K562 (cell line): Measurements from ENCODE around the gene PKLR. TPM values are rescaled to one million over a fixed set of nuclear protein-coding genes. Genes with fewer than 3 reads are reported as not detected.

Experiments
- ATAC-seq: fragments of 200-7000 bp; cut with Tn5 transposase; 3 replicates; pipeline ENCODE4 v1.9.1; 2020; ENCODE audit warnings: moderate library complexity
- BruUV-seq: library from RNA; stranded (reverse); fragments of 400-500 nt; replicated peaks from 2 replicates; lab custom pipeline; 2021; lab: Mats Ljungman, UMichigan
- CTCF ChIA-PET: fragments of 300-600 bp; formaldehyde crosslinking; extraction: SDS; loops from one replicate; lab custom pipeline; 2021; ENCODE audit warnings: low intra/inter-chr PET ratio; lab: Yijun Ruan, JAX
- POLR2A ChIA-PET: fragments of 300-600, 350-650 bp; sonication (Branson Sonifier 250); formaldehyde crosslinking; extraction: SDS; loops from one replicate; lab custom pipeline; 2021; ENCODE audit warnings: antibody characterized with exemption, inconsistent platforms; lab: Yijun Ruan, JAX
- DNase-seq, 4 experiments: peaks; one replicate each; pipeline versions ENCODE4 v3.0.0 to v3.0.0-alpha.2; 2011 to 2018; ENCODE audit warnings: low spot score in 3 of 4, mixed read lengths in 3 of 4; ENCODE audit errors: extremely low read depth in 1 of 4
- FAIRE-seq: peaks from 2 replicates; lab custom pipeline; 2011; peaks lifted over from hg19 to GRCh38; lab: Jason Lieb, UNC
- H2AFZ ChIP-seq: 2 replicates; pipeline ENCODE4 v1.6.0; 2011; ENCODE audit warnings: low read depth, low read length, control low read depth, inconsistent platforms
- H3K27ac ChIP-seq: fragments of 200-600 bp; 3 replicates; pipeline ENCODE4 v1.8.0; 2011; ENCODE audit warnings: low read depth, mild to moderate bottlenecking, control low read depth, inconsistent platforms, low read length, moderate library complexity, mixed read lengths; ENCODE audit errors: extremely low read depth
- H3K27me3 ChIP-seq, 2 experiments: fragments of 300-600 bp in 1 of 2; 2 replicates in 1 of 2; 3 replicates in 1 of 2; pipeline versions ENCODE4 v1.6.0 to v1.8.0; 2011; ENCODE audit warnings: inconsistent platforms in 2 of 2, low read length in 2 of 2, mild to moderate bottlenecking in 1 of 2, mixed read lengths in 1 of 2, moderate library complexity in 1 of 2; ENCODE audit not compliant: control insufficient read depth in 2 of 2, insufficient read depth in 2 of 2
- H3K36me3 ChIP-seq: fragments of 300-600 bp; 3 replicates; pipeline ENCODE4 v1.8.0; 2011; ENCODE audit warnings: mild to moderate bottlenecking, low read length, inconsistent platforms; ENCODE audit not compliant: control insufficient read depth, insufficient read depth
- H3K4me1 ChIP-seq, 2 experiments: fragments of 200-600 bp in 1 of 2; replicated peaks in 1 of 2; 2 replicates in 1 of 2; 3 replicates in 1 of 2; pipeline versions ENCODE4 v1.5.1 to v1.8.0; 2011; ENCODE audit warnings: inconsistent platforms in 2 of 2, low read length in 2 of 2, mild to moderate bottlenecking in 1 of 2, mixed read lengths in 1 of 2, moderate library complexity in 1 of 2; ENCODE audit not compliant: control insufficient read depth in 2 of 2, insufficient read depth in 2 of 2
- H3K4me2 ChIP-seq: 2 replicates; pipeline ENCODE4 v1.6.1; 2011; ENCODE audit warnings: low read length, control low read depth, inconsistent platforms, mixed read lengths; ENCODE audit not compliant: insufficient read depth
- H3K4me3 ChIP-seq: fragments of 200-600 bp; sonication (generic), shearing (Covaris generic); 2 replicates; pipeline ENCODE4 v1.5.1; 2016; ENCODE audit warnings: control low read depth, inconsistent platforms
- H3K79me2 ChIP-seq: fragments of 200-600 bp; 3 replicates; pipeline ENCODE4 v1.8.0; 2011; ENCODE audit warnings: low read length, inconsistent platforms; ENCODE audit not compliant: control insufficient read depth, insufficient read depth
- H3K9ac ChIP-seq, 2 experiments: 2 replicates each; pipeline versions ENCODE4 v1.6.0 to v1.6.1; 2011; ENCODE audit warnings: low read depth in 2 of 2, low read length in 2 of 2, control low read depth in 1 of 2, inconsistent platforms in 1 of 2, mild to moderate bottlenecking in 1 of 2, mixed read lengths in 1 of 2; ENCODE audit not compliant: insufficient read depth in 1 of 2
- H3K9me1 ChIP-seq: one replicate; pipeline ENCODE4 v1.6.0; 2011; ENCODE audit warnings: inconsistent platforms, mild to moderate bottlenecking, low read length, moderate library complexity; ENCODE audit not compliant: control insufficient read depth, insufficient read depth
- H3K9me3 ChIP-seq: replicated peaks from 2 replicates; pipeline ENCODE4 v1.5.1; 2011; ENCODE audit warnings: low read depth, low read length, inconsistent platforms; ENCODE audit not compliant: control insufficient read depth, insufficient read depth
- H4K20me1 ChIP-seq: replicated peaks from 2 replicates; pipeline ENCODE4 v1.6.1; 2011; ENCODE audit warnings: low read length, inconsistent platforms, mixed read lengths; ENCODE audit not compliant: control insufficient read depth, insufficient read depth
- BDP1 ChIP-seq: IDR thresholded peaks from 3 replicates; pipeline ENCODE4 v1.6.1; 2011; ENCODE audit not compliant: insufficient read length, insufficient read depth
- CBX8 ChIP-seq: fragments of 200-600 bp; sonication (generic); IDR thresholded peaks from 2 replicates; pipeline ENCODE4 v1.6.1; 2012; ENCODE audit warnings: borderline replicate concordance, mixed run types, low read depth, mild to moderate bottlenecking, moderate library complexity, mixed read lengths, low read length, control low read depth, inconsistent platforms; ENCODE audit not compliant: poor library complexity, severe bottlenecking; ENCODE audit errors: extremely low read depth
- PRDM10 ChIP-seq: fragments of 450-650 bp; IDR thresholded peaks from 2 replicates; pipeline ENCODE4 v1.6.1; 2018; ENCODE audit not compliant: partially characterized antibody
- SMAD4 ChIP-seq: fragments of 250-450 bp; sonication (Bioruptor Pico); conservative IDR thresholded peaks from 2 replicates; pipeline ENCODE4 v1.8.0; 2021; ENCODE audit warnings: inconsistent platforms, mild to moderate bottlenecking, moderate library complexity
- WGBS: fragments of 100-300 bp; shearing (Covaris generic); methylation state at CpG from one replicate; pipeline ENCODE4 v1.1.6; 2016; ENCODE audit warnings: low coverage, mixed read lengths; ENCODE audit not compliant: insufficient coverage; ENCODE audit errors: missing lambda C conversion rate; 5-methylcytosine and 5-hydroxymethylcytosine counted together
- in situ Hi-C: fragments of 300-500 bp; cut with MboI; formaldehyde crosslinking; loops from 4 replicates; pipeline ENCODE4 v1.15.0; 2018; ENCODE audit warnings: inconsistent platforms, mixed read lengths
- intact Hi-C: fragments of 100-400 bp; cut with micrococcal nuclease; formaldehyde crosslinking; loops from 2 replicates; pipeline ENCODE4 v1.14.2; 2022
- polyA plus RNA-seq, 8 experiments: library from polyadenylated mRNA; depleted of rRNA in 4 of 8; stranded (reverse) in 5 of 8; unstranded in 3 of 8; fragments of >200 nt; fragmentation: Nextera tagmentation in 2 of 8; fragmentation: Illumina TruSeq in 1 of 8; extraction: Ambion mirVana in 2 of 8; extraction: Trizol in 1 of 8; gene quantifications; 2 replicates each; pipeline versions ENCODE4 v1.2.1 to v1.2.3, GENCODE V29; 2011 to 2014; ENCODE audit warnings: inconsistent platforms in 1 of 8, missing spikeins in 1 of 8
- total RNA-seq, 7 experiments: library from RNA; depleted of rRNA in 6 of 7; stranded (reverse); fragments of >200 nt in 6 of 7; fragmentation: Illumina TruSeq in 2 of 7; extraction: Trizol in 2 of 7; gene quantifications; 2 replicates each; pipeline versions ENCODE4 v1.2.1 to v1.2.3, GENCODE V29; 2011 to 2021; ENCODE audit warnings: low replicate concordance in 1 of 7
- TF ChIP-seq, protein P1 (sequence below), 2 experiments: fragments of 450-650 bp; formaldehyde crosslinking in 1 of 2; IDR thresholded peaks; 2 replicates each; pipeline versions ENCODE4 v1.4.0 to v1.6.1; 2014 to 2020; ENCODE audit warnings: mild to moderate bottlenecking in 2 of 2, borderline replicate concordance in 1 of 2, low read depth in 1 of 2
- TF ChIP-seq, protein P2 (sequence below): fragments of 250-450 bp; sonication (Bioruptor Pico); IDR thresholded peaks from 2 replicates; pipeline ENCODE4 v1.4.0; 2020; ENCODE audit warnings: mild to moderate bottlenecking, moderate library complexity

The PKLR gene
- total and polyA plus RNA-seq, 9 of the 15 experiments (the other 6 are each of a cell fraction or from before 2014, with no cell fraction given): 10.7 to 78.4 (median 38.2) TPM

GRCh38 chr1:155297384-155297783, 3.9 kb downstream of the PKLR start:
- Histone ChIP-seq H3K9me3 (no peaks in the 10 kb centered on the region), H3K36me3 (peaks cover 41% of the 10 kb centered on the region), H3K27ac (no peak overlapping the region), H3K4me1 (peaks cover 15 to 44% of the 10 kb centered on the region in 2 experiments; a peak in 4 of 5 replicates), H4K20me1 (no peaks in the 10 kb centered on the region), H3K9ac (peak overlapping the region in 1 of 2 experiments; percentile 67; a peak in 1 of 4 replicates), H2AFZ (no peak overlapping the region), H3K4me3 (no peak overlapping the region), H3K79me2 (peaks cover 39% of the 10 kb centered on the region), H3K27me3 (no peaks in the 10 kb centered on the region), H3K9me1 (no peaks in the 10 kb centered on the region), H3K4me2 (0 out of 2 replicates have a peak overlapping the region, but pooled peaks have one; percentile 31)
- ChIA-PET CTCF (interaction anchor here (0.6 kb wide), 1 partner anchor 352 kb away, joined by 4 read pairs; no protein-coding TSS in a partner anchor), POLR2A (interaction anchor here (1.8 kb wide), 1 partner anchor 11 kb away, joined by 8 read pairs; the partner anchor contains the start of gene FDPS)
- FAIRE-seq (peak; percentile 26), ATAC-seq (no peak), DNase-seq (no peak)
- no peak for TF ChIP-seq CBX8
- TF ChIP-seq, protein P1, sequence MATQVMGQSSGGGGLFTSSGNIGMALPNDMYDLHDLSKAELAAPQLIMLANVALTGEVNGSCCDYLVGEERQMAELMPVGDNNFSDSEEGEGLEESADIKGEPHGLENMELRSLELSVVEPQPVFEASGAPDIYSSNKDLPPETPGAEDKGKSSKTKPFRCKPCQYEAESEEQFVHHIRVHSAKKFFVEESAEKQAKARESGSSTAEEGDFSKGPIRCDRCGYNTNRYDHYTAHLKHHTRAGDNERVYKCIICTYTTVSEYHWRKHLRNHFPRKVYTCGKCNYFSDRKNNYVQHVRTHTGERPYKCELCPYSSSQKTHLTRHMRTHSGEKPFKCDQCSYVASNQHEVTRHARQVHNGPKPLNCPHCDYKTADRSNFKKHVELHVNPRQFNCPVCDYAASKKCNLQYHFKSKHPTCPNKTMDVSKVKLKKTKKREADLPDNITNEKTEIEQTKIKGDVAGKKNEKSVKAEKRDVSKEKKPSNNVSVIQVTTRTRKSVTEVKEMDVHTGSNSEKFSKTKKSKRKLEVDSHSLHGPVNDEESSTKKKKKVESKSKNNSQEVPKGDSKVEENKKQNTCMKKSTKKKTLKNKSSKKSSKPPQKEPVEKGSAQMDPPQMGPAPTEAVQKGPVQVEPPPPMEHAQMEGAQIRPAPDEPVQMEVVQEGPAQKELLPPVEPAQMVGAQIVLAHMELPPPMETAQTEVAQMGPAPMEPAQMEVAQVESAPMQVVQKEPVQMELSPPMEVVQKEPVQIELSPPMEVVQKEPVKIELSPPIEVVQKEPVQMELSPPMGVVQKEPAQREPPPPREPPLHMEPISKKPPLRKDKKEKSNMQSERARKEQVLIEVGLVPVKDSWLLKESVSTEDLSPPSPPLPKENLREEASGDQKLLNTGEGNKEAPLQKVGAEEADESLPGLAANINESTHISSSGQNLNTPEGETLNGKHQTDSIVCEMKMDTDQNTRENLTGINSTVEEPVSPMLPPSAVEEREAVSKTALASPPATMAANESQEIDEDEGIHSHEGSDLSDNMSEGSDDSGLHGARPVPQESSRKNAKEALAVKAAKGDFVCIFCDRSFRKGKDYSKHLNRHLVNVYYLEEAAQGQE (IDR thresholded peaks at IDR 0.05; ENCODE audit: borderline replicate concordance): peak; percentile 63
- TF ChIP-seq, protein P1 (CRISPR knock-in tag; IDR thresholded peaks at IDR 0.05; ENCODE audit: low read depth): no peak
- TF ChIP-seq BDP1: no peak
- TF ChIP-seq PRDM10: peak; percentile 31
- TF ChIP-seq, protein P2, sequence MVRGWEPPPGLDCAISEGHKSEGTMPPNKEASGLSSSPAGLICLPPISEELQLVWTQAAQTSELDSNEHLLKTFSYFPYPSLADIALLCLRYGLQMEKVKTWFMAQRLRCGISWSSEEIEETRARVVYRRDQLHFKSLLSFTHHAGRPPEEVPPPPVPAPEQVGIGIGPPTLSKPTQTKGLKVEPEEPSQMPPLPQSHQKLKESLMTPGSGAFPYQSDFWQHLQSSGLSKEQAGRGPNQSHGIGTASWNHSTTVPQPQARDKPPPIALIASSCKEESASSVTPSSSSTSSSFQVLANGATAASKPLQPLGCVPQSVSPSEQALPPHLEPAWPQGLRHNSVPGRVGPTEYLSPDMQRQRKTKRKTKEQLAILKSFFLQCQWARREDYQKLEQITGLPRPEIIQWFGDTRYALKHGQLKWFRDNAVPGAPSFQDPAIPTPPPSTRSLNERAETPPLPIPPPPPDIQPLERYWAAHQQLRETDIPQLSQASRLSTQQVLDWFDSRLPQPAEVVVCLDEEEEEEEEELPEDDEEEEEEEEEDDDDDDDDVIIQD (CRISPR knock-in tag): no peak
- TF ChIP-seq SMAD4 (CRISPR knock-in tag): no peak
- no TSS peak for BruUV-seq
- intact Hi-C loops (no loop called here), in situ Hi-C loops (no loop called here)
- WGBS: 59% methylated on average over 7 of the region's 7 CpGs
